Liver (tissue), 9 donors: Measurements from ENCODE around the gene OTX2. TPM values are rescaled to one million over a fixed set of nuclear protein-coding genes. Genes with fewer than 3 reads are reported as not detected.

Experiments used
- DNase-seq: peaks from one replicate; pipeline ENCODE4 v3.0.0-alpha.2; 2017; ENCODE audit warnings: low spot score
- H3K27ac ChIP-seq, 2 donors: one replicate each; pipeline ENCODE4 v1.7.0; 2013; ENCODE audit warnings: inconsistent platforms in 2 of 2, low read length in 2 of 2, control low read depth in 1 of 2, low read depth in 1 of 2, mild to moderate bottlenecking in 1 of 2
- H3K27me3 ChIP-seq, 4 donors: one replicate each; pipeline versions ENCODE4 v1.6.1 to v1.7.0; 2013; ENCODE audit warnings: low read length in 3 of 4, inconsistent platforms in 1 of 4, mild to moderate bottlenecking in 1 of 4, moderate library complexity in 1 of 4; ENCODE audit not compliant: control insufficient read depth in 4 of 4, insufficient read depth in 4 of 4
- H3K36me3 ChIP-seq, 4 donors: one replicate each; pipeline versions ENCODE4 v1.6.1 to v1.7.0; 2013; ENCODE audit warnings: low read length in 3 of 4, mild to moderate bottlenecking in 3 of 4, low read depth in 1 of 4, moderate library complexity in 1 of 4; ENCODE audit not compliant: control insufficient read depth in 4 of 4, insufficient read depth in 3 of 4
- H3K4me1 ChIP-seq, 4 donors: one replicate each; pipeline versions ENCODE4 v1.6.1 to v1.7.0; 2013; ENCODE audit warnings: low read length in 3 of 4, mild to moderate bottlenecking in 3 of 4, moderate library complexity in 1 of 4; ENCODE audit not compliant: control insufficient read depth in 4 of 4, insufficient read depth in 4 of 4
- H3K4me3 ChIP-seq, 3 donors: one replicate each; pipeline versions ENCODE4 v1.6.1 to v1.7.0; 2013; ENCODE audit warnings: low read length in 3 of 3, control low read depth in 1 of 3, low read depth in 1 of 3, mild to moderate bottlenecking in 1 of 3
- H3K9ac ChIP-seq, 2 donors: one replicate each; pipeline ENCODE4 v1.7.0; 2013; ENCODE audit warnings: low read length in 2 of 2, mild to moderate bottlenecking in 2 of 2, moderate library complexity in 2 of 2, control low read depth in 1 of 2, low read depth in 1 of 2
- H3K9me3 ChIP-seq, 4 donors: one replicate each; pipeline versions ENCODE4 v1.6.1 to v1.7.0; 2013; ENCODE audit warnings: low read length in 3 of 4; ENCODE audit not compliant: control insufficient read depth in 4 of 4
- EGR1 ChIP-seq, 2 donors: IDR thresholded peaks; 2 replicates each; pipeline ENCODE4 v1.6.1; 2016 to 2018; ENCODE audit warnings: antibody characterized with exemption in 2 of 2, low read depth in 2 of 2
- FOXA1 ChIP-seq: IDR thresholded peaks from 2 replicates; pipeline ENCODE4 v1.6.1; 2016; ENCODE audit warnings: antibody characterized with exemption
- FOXA2 ChIP-seq: IDR thresholded peaks from 2 replicates; pipeline ENCODE4 v1.6.1; 2016; ENCODE audit warnings: antibody characterized with exemption
- HNF4A ChIP-seq, 2 donors: conservative IDR thresholded peaks; 2 replicates each; pipeline ENCODE4 v1.6.1; 2016; ENCODE audit warnings: antibody characterized with exemption in 2 of 2, mild to moderate bottlenecking in 2 of 2
- HNF4G ChIP-seq: IDR thresholded peaks from 2 replicates; pipeline ENCODE4 v1.6.1; 2016; ENCODE audit warnings: antibody characterized with exemption
- JUND ChIP-seq, 2 donors: IDR thresholded peaks; 2 replicates each; pipeline ENCODE4 v1.6.1; 2016; ENCODE audit warnings: antibody characterized with exemption in 2 of 2
- NR2F2 ChIP-seq: IDR thresholded peaks from 2 replicates; pipeline ENCODE4 v1.6.1; 2016; ENCODE audit warnings: antibody characterized with exemption
- REST ChIP-seq: IDR thresholded peaks from 2 replicates; pipeline ENCODE4 v1.6.1; 2016; ENCODE audit warnings: antibody characterized with exemption, mild to moderate bottlenecking
- RXRA ChIP-seq, 2 donors: IDR thresholded peaks; 2 replicates each; pipeline ENCODE4 v1.6.1; 2017 to 2018; ENCODE audit warnings: antibody characterized with exemption in 2 of 2, mild to moderate bottlenecking in 1 of 2
- SP1 ChIP-seq: IDR thresholded peaks from 2 replicates; pipeline ENCODE4 v1.6.1; 2018; ENCODE audit warnings: antibody characterized with exemption, mild to moderate bottlenecking
- TAF1 ChIP-seq: conservative IDR thresholded peaks from 2 replicates; pipeline ENCODE4 v1.6.1; 2016; ENCODE audit warnings: antibody characterized with exemption, mild to moderate bottlenecking
- YY1 ChIP-seq: IDR thresholded peaks from 2 replicates; pipeline ENCODE4 v1.6.1; 2016; ENCODE audit warnings: antibody characterized with exemption, mild to moderate bottlenecking
- ZBTB33 ChIP-seq: IDR thresholded peaks from 2 replicates; pipeline ENCODE4 v1.6.1; 2016; ENCODE audit warnings: antibody characterized with exemption
- WGBS: extraction: QIAGEN DNeasy Blood & Tissue Kit; methylation state at CpG from one replicate; pipeline ENCODE4 v1.1.7; 2013; 5-methylcytosine and 5-hydroxymethylcytosine counted together
- polyA plus RNA-seq, 2 donors: library from polyadenylated mRNA; stranded (reverse) in 1 of 2; unstranded in 1 of 2; fragments of 200-250 nt in 1 of 2; fragments of >200 nt in 1 of 2; fragmentation: Nextera tagmentation in 1 of 2; extraction: Ambion mirVana in 1 of 2; gene quantifications; one replicate each; pipeline versions ENCODE4 v1.2.1 to v1.2.3, GENCODE V29; 2013 to 2015
- total RNA-seq, 2 donors: library from RNA; depleted of rRNA; stranded (reverse); fragments of >200 nt; gene quantifications; one replicate each; pipeline ENCODE4 v1.2.3, GENCODE V29; 2014
- donor health status: healthy.
- donor health status: healthy.
- donor health status: healthy.
- donor health status: healthy.
- donor health status: healthy.

Gene OTX2
- total and polyA plus RNA-seq, 4 donors, result not detected

GRCh38 chr14:56814519-56814959, 4.3 kb upstream of the OTX2 start:
- no peak overlapping the region for H3K4me3 ChIP-seq
- no peak for DNase-seq
- WGBS, result 9% methylated on average over 7 of the region's 7 CpGs
- peaks cover 14 to 34% (median 21%) of the 10 kb centered on the region in 4 donors for H3K27me3 ChIP-seq
- H3K36me3 ChIP-seq, result no peaks in the 10 kb centered on the region
- no peaks in the 10 kb centered on the region for H3K9me3 ChIP-seq
- no peak for TF ChIP-seq YY1
- TF ChIP-seq SP1, result no peak
- TF ChIP-seq HNF4A (conservative IDR thresholded peaks at IDR 0.05), result no peak
- no peak for TF ChIP-seq FOXA2
- no peak overlapping the region for H3K27ac ChIP-seq
- no peak overlapping the region for H3K9ac ChIP-seq
- H3K4me1 ChIP-seq, result peaks cover 0 to 6% (median 5%) of the 10 kb centered on the region in 4 donors

- Histone ChIP-seq H3K9me3 (peaks cover 0 to 6% (median 1%) of the 10 kb centered on the region in 4 donors), H3K27me3 (peaks cover 19 to 34% (median 29%) of the 10 kb centered on the region in 4 donors), H3K4me1 (peaks cover 0 to 17% (median 10%) of the 10 kb centered on the region in 4 donors), H3K36me3 (no peaks in the 10 kb centered on the region), H3K4me3 (no peak overlapping the region), H3K27ac (no peak overlapping the region), H3K9ac (no peak overlapping the region)
- TF ChIP-seq REST (no peak), JUND (IDR thresholded peaks at IDR 0.05) (no peak), EGR1 (IDR thresholded peaks at IDR 0.05; ENCODE audit: low read depth in 2 of 2) (no peak), RXRA (IDR thresholded peaks at IDR 0.05) (no peak), HNF4A (conservative IDR thresholded peaks at IDR 0.05) (no peak), YY1 (no peak), FOXA1 (no peak), TAF1 (no peak), HNF4G (no peak), ZBTB33 (no peak), FOXA2 (no peak), NR2F2 (no peak)
- WGBS, result 8% methylated on average over 3 of the region's 3 CpGs
- no peak for DNase-seq
Observed at GRCh38 chr14:56813143-56813551, 2.9 kb upstream of the OTX2 start.
